Measurements from ENCODE around the gene NDE1. TPM values are rescaled to one million over a fixed set of nuclear protein-coding genes. Genes with fewer than 3 reads are reported as not detected.
"Not testable (repeated sequence)": the region's sequence is repeated elsewhere in the genome, so short reads cannot be mapped to it uniquely, and the experiment has no call there.

The NDE1 gene
- total and polyA plus RNA-seq, 2 donors (not counting 3 experiments of a cell fraction or from before 2014, with no cell fraction given): 28.0 to 90.2 TPM

GRCh38 chr16:15654591-15654990 is 4.5 kb downstream of the NDE1 start:
- dilution Hi-C loops (cut with MboI; ENCODE audit: extremely low pct_ligation_motif_present, low sequenced_read_pairs): no loop called here
- Histone ChIP-seq H3K9ac (replicated peaks; ENCODE audit: extremely low read depth, insufficient read depth, low read length) (no peak overlapping the region), H4K20me1 (replicated peaks; ENCODE audit: control insufficient read depth, extremely low read depth, insufficient read depth, low read length) (no peaks in the 10 kb centered on the region), H3K27me3 (ENCODE audit: control insufficient read depth in 2 of 2, insufficient read depth in 2 of 2, low read length in 2 of 2) (no peaks in the 10 kb centered on the region), H3K27ac (ENCODE audit: insufficient read depth, low read depth, low read length) (no peak overlapping the region), H3K9me1 (replicated peaks; ENCODE audit: control insufficient read depth, extremely low read depth, insufficient read depth, low read length) (no peaks in the 10 kb centered on the region), H3K36me3 (ENCODE audit: control insufficient read depth in 2 of 2, extremely low read depth in 1 of 2, insufficient read depth in 2 of 2, low read length in 2 of 2) (no peaks in the 10 kb centered on the region), H3K9me3 (replicated peaks; ENCODE audit: control insufficient read depth, insufficient read depth, low read length) (no peaks in the 10 kb centered on the region), H3K4me3 (replicated peaks in 1 of 3; ENCODE audit: insufficient read depth in 1 of 3, low read depth in 1 of 3, low read length in 3 of 3) (no peak overlapping the region), H3K4me2 (ENCODE audit: insufficient read depth, low read length) (no peak overlapping the region), H3K4me1 (ENCODE audit: control insufficient read depth, extremely low read depth, insufficient read depth, low read length) (peaks cover 14% of the 10 kb centered on the region), H2AFZ (ENCODE audit: low read depth, low read length) (no peak overlapping the region), H3K79me2 (ENCODE audit: control insufficient read depth, insufficient read depth, low read length) (peaks cover 82% of the 10 kb centered on the region)
- BruUV-seq (replicated peaks): no TSS peak
- DNase-seq (ENCODE audit: low read depth, low spot score): no peak
- ChIA-PET CTCF (interaction anchor here (0.6 kb wide), 1 partner anchor 1028 kb away, joined by 3 read pairs; no protein-coding TSS in a partner anchor), POLR2A (no interaction called here)
- no peak for FAIRE-seq
- intact Hi-C loops (cut with micrococcal nuclease): no loop called here
- TF ChIP-seq CTCF (IDR thresholded peaks at IDR 0.05; ENCODE audit: extremely low read depth in 1 of 2, insufficient read depth in 1 of 2, low read depth in 1 of 2, low read length in 2 of 2) (no peak), GATA2 (IDR thresholded peaks at IDR 0.05; ENCODE audit: insufficient read depth, insufficient read length, low read depth, low read length) (no peak), POLR2A (IDR thresholded peaks at IDR 0.05; ENCODE audit: low read depth, low read length) (no peak), POLR2AphosphoS5 (IDR thresholded peaks at IDR 0.05; ENCODE audit: insufficient read depth, low read depth, low read length) (no peak), JUN (IDR thresholded peaks at IDR 0.05; ENCODE audit: borderline replicate concordance, insufficient read depth, insufficient read length, low read depth) (no peak), FOS (IDR thresholded peaks at IDR 0.05; ENCODE audit: borderline replicate concordance, insufficient read depth, low read length) (no peak), MAX (IDR thresholded peaks at IDR 0.05; ENCODE audit: insufficient read depth, insufficient read length) (no peak), MYC (IDR thresholded peaks at IDR 0.05; ENCODE audit: low read depth, low read length) (no peak), EZH2 (IDR thresholded peaks at IDR 0.05; ENCODE audit: borderline replicate concordance, low read depth, low read length, severe bottlenecking) (no peak)

GRCh38 chr16:15655561-15655960 is 5.5 kb downstream of the NDE1 start:
- dilution Hi-C loops (cut with MboI; ENCODE audit: extremely low pct_ligation_motif_present, low sequenced_read_pairs); H3K9me3 ChIP-seq (replicated peaks; ENCODE audit: control insufficient read depth, insufficient read depth, low read length); H3K9me1 ChIP-seq (replicated peaks; ENCODE audit: control insufficient read depth, extremely low read depth, insufficient read depth, low read length); POLR2A ChIA-PET; H4K20me1 ChIP-seq (replicated peaks; ENCODE audit: control insufficient read depth, extremely low read depth, insufficient read depth, low read length); H3K27me3 ChIP-seq (ENCODE audit: control insufficient read depth in 2 of 2, insufficient read depth in 2 of 2, low read length in 2 of 2); H2AFZ ChIP-seq (ENCODE audit: low read depth, low read length); H3K27ac ChIP-seq (ENCODE audit: insufficient read depth, low read depth, low read length); BruUV-seq (replicated peaks); H3K9ac ChIP-seq (replicated peaks; ENCODE audit: extremely low read depth, insufficient read depth, low read length); FAIRE-seq; H3K36me3 ChIP-seq (ENCODE audit: control insufficient read depth in 2 of 2, extremely low read depth in 1 of 2, insufficient read depth in 2 of 2, low read length in 2 of 2); CTCF ChIA-PET; DNase-seq (ENCODE audit: low read depth, low spot score); intact Hi-C loops (cut with micrococcal nuclease); H3K4me3 ChIP-seq (replicated peaks in 1 of 3; ENCODE audit: insufficient read depth in 1 of 3, low read depth in 1 of 3, low read length in 3 of 3); H3K4me2 ChIP-seq (ENCODE audit: insufficient read depth, low read length): not testable (repeated sequence)
- peaks cover 86% of the 10 kb centered on the region for H3K79me2 ChIP-seq (ENCODE audit: control insufficient read depth, insufficient read depth, low read length)
- H3K4me1 ChIP-seq (ENCODE audit: control insufficient read depth, extremely low read depth, insufficient read depth, low read length): peaks cover 12% of the 10 kb centered on the region

Data from endothelial cell of umbilical vein (primary cell).